H9 (cell line): ENCODE measurements around the gene KCNH1. TPM values are rescaled to one million over a fixed set of nuclear protein-coding genes. Genes with fewer than 3 reads are reported as not detected.

Source experiments
- DNase-seq: peaks from one replicate; pipeline ENCODE4 v3.0.0-alpha.2; 2017
- H2AFZ ChIP-seq: one replicate; pipeline ENCODE4 v1.6.1; 2013; ENCODE audit warnings: mild to moderate bottlenecking, low read length, control low read depth, moderate library complexity
- H2AK5ac ChIP-seq: 2 replicates; pipeline ENCODE4 v1.6.1; 2013; ENCODE audit warnings: low read length, control low read depth, mixed read lengths; ENCODE audit not compliant: insufficient read length
- H2BK120ac ChIP-seq: one replicate; pipeline ENCODE4 v1.6.1; 2013; ENCODE audit warnings: low read depth, mild to moderate bottlenecking, low read length, control low read depth, inconsistent platforms; ENCODE audit not compliant: poor library complexity, severe bottlenecking
- H2BK12ac ChIP-seq: 2 replicates; pipeline ENCODE4 v1.6.1; 2013; ENCODE audit warnings: low read length, control low read depth, mixed read lengths, low read depth; ENCODE audit not compliant: insufficient read length
- H2BK15ac ChIP-seq: 2 replicates; pipeline ENCODE4 v1.6.1; 2013; ENCODE audit warnings: low read depth, low read length, control low read depth
- H2BK20ac ChIP-seq: one replicate; pipeline ENCODE4 v1.6.1; 2013; ENCODE audit warnings: low read depth, mild to moderate bottlenecking, low read length, control low read depth, inconsistent platforms; ENCODE audit not compliant: poor library complexity, severe bottlenecking
- H2BK5ac ChIP-seq: 2 replicates; pipeline ENCODE4 v1.6.1; 2013; ENCODE audit warnings: low read length, control low read depth, mixed read lengths; ENCODE audit not compliant: insufficient read length
- H3K14ac ChIP-seq: 2 replicates; pipeline ENCODE4 v1.6.1; 2013; ENCODE audit warnings: low read length, control low read depth; ENCODE audit not compliant: insufficient read depth
- H3K18ac ChIP-seq: 2 replicates; pipeline ENCODE4 v1.6.1; 2013; ENCODE audit warnings: low read depth, mild to moderate bottlenecking, mixed read lengths, low read length, control low read depth; ENCODE audit not compliant: insufficient read length
- H3K23ac ChIP-seq: 2 replicates; pipeline ENCODE4 v1.6.1; 2013; ENCODE audit warnings: low read length, control low read depth, mixed read lengths, low read depth; ENCODE audit not compliant: insufficient read length
- H3K23me2 ChIP-seq: 2 replicates; pipeline ENCODE4 v1.6.1; 2013; ENCODE audit warnings: low read depth, mild to moderate bottlenecking, mixed read lengths, low read length, control low read depth; ENCODE audit not compliant: insufficient read length, poor library complexity, severe bottlenecking
- H3K27ac ChIP-seq: 2 replicates; pipeline ENCODE4 v1.5.1; 2013; ENCODE audit warnings: low read length, control low read depth, mixed read lengths, low read depth; ENCODE audit not compliant: insufficient read length
- H3K27me3 ChIP-seq: 2 replicates; pipeline ENCODE4 v1.6.1; 2013; ENCODE audit warnings: low read length, control low read depth, inconsistent platforms; ENCODE audit not compliant: insufficient read depth
- H3K4ac ChIP-seq: 2 replicates; pipeline ENCODE4 v1.6.1; 2013; ENCODE audit warnings: low read depth, mild to moderate bottlenecking, control low read depth, inconsistent platforms, low read length, moderate library complexity
- H3K4me1 ChIP-seq: 2 replicates; pipeline ENCODE4 v1.6.1; 2013; ENCODE audit warnings: low read length, control low read depth, inconsistent platforms; ENCODE audit not compliant: insufficient read depth
- H3K4me2 ChIP-seq: 2 replicates; pipeline ENCODE4 v1.6.1; 2013; ENCODE audit warnings: low read length, control low read depth, mixed read lengths; ENCODE audit not compliant: insufficient read length, insufficient read depth
- H3K56ac ChIP-seq: 2 replicates; pipeline ENCODE4 v1.6.1; 2013; ENCODE audit warnings: low read depth, mild to moderate bottlenecking, mixed read lengths, low read length, control low read depth; ENCODE audit not compliant: insufficient read length
- H3K79me1 ChIP-seq: 2 replicates; pipeline ENCODE4 v1.6.1; 2013; ENCODE audit warnings: low read depth, mild to moderate bottlenecking, moderate library complexity, low read length, control low read depth, inconsistent platforms; ENCODE audit not compliant: insufficient read depth, poor library complexity, severe bottlenecking
- H3K79me2 ChIP-seq: 2 replicates; pipeline ENCODE4 v1.6.1; 2013; ENCODE audit warnings: low read length, control low read depth, inconsistent platforms; ENCODE audit not compliant: insufficient read depth
- H3K9ac ChIP-seq: 2 replicates; pipeline ENCODE4 v1.6.1; 2013; ENCODE audit warnings: low read length, control low read depth, mixed read lengths; ENCODE audit not compliant: insufficient read length; ENCODE audit errors: extremely low read depth
- H3K9me3 ChIP-seq: one replicate; pipeline ENCODE4 v1.6.1; 2013; ENCODE audit warnings: low read depth, low read length, inconsistent platforms; ENCODE audit not compliant: control insufficient read depth
- H3T11ph ChIP-seq: one replicate; pipeline ENCODE4 v1.6.1; 2013; ENCODE audit warnings: mild to moderate bottlenecking, low read length, control low read depth, inconsistent platforms
- H4K20me1 ChIP-seq: one replicate; pipeline ENCODE4 v1.6.1; 2013; ENCODE audit not compliant: control insufficient read depth, insufficient read length, insufficient read depth
- H4K5ac ChIP-seq: 2 replicates; pipeline ENCODE4 v1.6.1; 2013; ENCODE audit warnings: low read depth, mild to moderate bottlenecking, mixed read lengths, low read length, control low read depth; ENCODE audit not compliant: insufficient read length
- H4K8ac ChIP-seq: replicated peaks from 2 replicates; pipeline ENCODE4 v1.6.1; 2013; ENCODE audit warnings: low read length, control low read depth, mixed read lengths, low read depth; ENCODE audit not compliant: insufficient read length
- H4K91ac ChIP-seq: 2 replicates; pipeline ENCODE4 v1.6.1; 2013; ENCODE audit warnings: low read depth, mild to moderate bottlenecking, moderate library complexity, mixed read lengths, low read length, control low read depth; ENCODE audit not compliant: insufficient read length
- H3K27ac Mint-ChIP-seq, 3 experiments: 2 replicates in 2 of 3; 3 replicates in 1 of 3; pipeline ENCODE4 v1.8.0; 2020 to 2021; ENCODE audit warnings: mixed read lengths in 3 of 3, mild to moderate bottlenecking in 1 of 3, moderate library complexity in 1 of 3
- H3K27me3 Mint-ChIP-seq: 2 replicates; pipeline ENCODE4 v1.8.0; 2021; ENCODE audit warnings: low read depth, mild to moderate bottlenecking, moderate library complexity, mixed read lengths
- H3K36me3 Mint-ChIP-seq, 3 experiments: 2 replicates in 2 of 3; 3 replicates in 1 of 3; pipeline ENCODE4 v1.8.0; 2020 to 2021; ENCODE audit warnings: low read depth in 3 of 3, mixed read lengths in 3 of 3; ENCODE audit not compliant: insufficient read depth in 1 of 3
- H3K4me1 Mint-ChIP-seq, 2 experiments: 2 replicates each; pipeline ENCODE4 v1.8.0; 2020; ENCODE audit warnings: mixed read lengths in 2 of 2
- H3K4me3 Mint-ChIP-seq, 2 experiments: 2 replicates in 1 of 2; 3 replicates in 1 of 2; pipeline ENCODE4 v1.8.0; 2020 to 2021; ENCODE audit warnings: mild to moderate bottlenecking in 2 of 2, mixed read lengths in 2 of 2, moderate library complexity in 1 of 2
- H3K9me3 Mint-ChIP-seq, 2 experiments: 2 replicates in 1 of 2; 3 replicates in 1 of 2; pipeline ENCODE4 v1.8.0; 2020; ENCODE audit warnings: mild to moderate bottlenecking in 2 of 2, mixed read lengths in 2 of 2, moderate library complexity in 1 of 2
- CTCF ChIP-seq: fragments of 200-600 bp; sonication (generic); conservative IDR thresholded peaks from 3 replicates; pipeline ENCODE4 v1.8.0; 2021; ENCODE audit warnings: antibody characterized with exemption, mild to moderate bottlenecking
- WGBS: extraction: QIAGEN DNeasy Blood & Tissue Kit; methylation state at CpG from one replicate; pipeline ENCODE4 v1.1.7; 2013; ENCODE audit warnings: missing lambda C conversion rate, low lambda C conversion rate, mixed read lengths; ENCODE audit not compliant: insufficient read length; ENCODE audit errors: extremely low coverage; 5-methylcytosine and 5-hydroxymethylcytosine counted together
- total RNA-seq: library from RNA; stranded (reverse); gene quantifications from 2 replicates; pipeline ENCODE4 v1.2.1, GENCODE V29; 2021

Gene KCNH1
- total RNA-seq, 1 experiment from 2014 or later: 0.11 TPM

DNA sequence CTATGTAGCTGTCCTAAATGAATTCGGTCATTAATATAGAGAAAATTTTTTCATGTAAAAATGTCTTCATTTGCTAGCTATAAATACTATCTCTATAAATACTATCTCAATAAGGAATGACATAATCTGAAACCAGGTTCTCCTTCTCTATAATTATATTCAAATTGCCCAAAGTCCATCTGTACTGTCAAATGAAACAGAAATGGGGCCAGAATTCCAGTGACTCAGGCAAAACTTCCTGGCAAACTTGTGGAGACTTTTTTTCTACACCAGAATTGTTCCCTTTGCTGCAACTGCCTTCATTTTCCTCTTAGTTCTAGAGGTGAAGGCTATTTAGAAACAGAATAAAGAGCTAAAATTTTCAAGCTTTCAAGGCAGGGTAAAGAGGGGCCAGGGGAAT, 152.5 kb downstream of the KCNH1 start:
- Histone ChIP-seq H4K20me1 (no peaks in the 10 kb centered on the region), H2BK5ac (no peak overlapping the region), H3K23me2 (no peaks in the 10 kb centered on the region), H3K9ac (no peak overlapping the region), H3K4ac (no peak overlapping the region), H3K56ac (no peak overlapping the region), H3K79me2 (no peaks in the 10 kb centered on the region), H3K23ac (no peak overlapping the region), H2BK12ac (no peak overlapping the region), H3K4me1 (no peaks in the 10 kb centered on the region), H4K8ac (no peak overlapping the region), H4K91ac (no peak overlapping the region), H3K27me3 (no peaks in the 10 kb centered on the region), H2BK20ac (no peak overlapping the region), H2AFZ (no peak overlapping the region), H3K27ac (no peak overlapping the region), H3K18ac (no peak overlapping the region), H2BK15ac (no peak overlapping the region), H2BK120ac (no peak overlapping the region), H2AK5ac (no peak overlapping the region), H3K79me1 (no peaks in the 10 kb centered on the region), H3K4me2 (no peak overlapping the region), H3K14ac (no peak overlapping the region), H3K9me3 (no peaks in the 10 kb centered on the region), H3T11ph (no peak overlapping the region), H4K5ac (no peak overlapping the region)
- peaks cover 4% of the 10 kb centered on the region for H3K27me3 Mint-ChIP-seq
- no peak overlapping the region for H3K4me3 Mint-ChIP-seq
- TF ChIP-seq CTCF: no peak
- H3K36me3 Mint-ChIP-seq: peaks cover 0 to 3% (median 1%) of the 10 kb centered on the region in 3 experiments; a peak in 2 of 7 replicates
- no peaks in the 10 kb centered on the region for H3K4me1 Mint-ChIP-seq
- H3K27ac Mint-ChIP-seq: no peak overlapping the region
- no peak for DNase-seq
- peaks cover 26 to 39% of the 10 kb centered on the region in 2 experiments for H3K9me3 Mint-ChIP-seq
- no CpG with 5 or more reads among the region's 1 CpG for WGBS
